CD4-positive, alpha-beta T cell treated with Interleukin-15 for 1 hour (primary cell): ENCODE data around the gene DNASE1L3.

ENCODE experiments used
- DNase-seq: peaks from one replicate; pipeline ENCODE4 v3.0.0-alpha.2; 2020

The DNASE1L3 gene

GRCh38 chr3:58198804-58199203, 12.0 kb downstream of the DNASE1L3 start:
- no peak for DNase-seq

DNA sequence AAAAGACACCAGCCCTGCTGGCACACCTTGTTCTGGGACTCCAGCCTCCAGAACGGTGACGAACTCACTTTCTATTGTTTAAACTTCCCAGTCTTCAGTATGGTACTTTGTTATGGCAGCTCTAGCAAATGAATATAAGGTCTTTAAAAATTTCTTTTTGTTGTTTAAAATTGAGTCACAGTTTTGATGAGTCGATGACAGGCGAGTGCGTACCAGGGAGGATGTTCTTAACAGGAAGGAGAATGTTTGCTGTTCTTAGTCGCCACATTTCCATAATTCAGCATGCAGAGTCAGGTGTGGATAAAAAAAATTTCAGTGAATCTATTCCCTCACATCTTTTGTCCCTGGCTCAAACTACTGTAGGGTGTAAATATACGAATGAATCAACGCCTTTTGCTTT, 12.4 kb downstream of the DNASE1L3 start:
- no peak for DNase-seq

DNA sequence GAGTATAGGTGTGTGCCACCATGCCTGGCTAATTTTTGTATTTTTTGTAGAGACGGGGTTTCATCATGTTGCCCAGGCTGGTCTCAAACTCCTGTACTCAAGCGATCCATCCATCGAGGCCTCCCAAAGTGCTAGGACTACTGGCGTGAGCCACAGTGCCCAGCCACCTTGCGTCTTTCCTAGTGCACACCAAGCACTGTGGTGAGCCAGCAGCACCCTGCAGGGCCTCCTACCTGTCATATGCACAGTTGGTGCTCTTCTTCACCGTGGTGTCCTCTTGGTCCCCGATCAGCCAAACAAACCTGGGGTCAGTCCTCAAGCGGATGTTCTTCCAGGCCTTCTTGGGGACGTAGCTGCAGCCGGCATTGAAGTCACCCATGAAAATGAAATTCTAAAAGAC, 13.2 kb downstream of the DNASE1L3 start:
- DNase-seq = no peak

DNA sequence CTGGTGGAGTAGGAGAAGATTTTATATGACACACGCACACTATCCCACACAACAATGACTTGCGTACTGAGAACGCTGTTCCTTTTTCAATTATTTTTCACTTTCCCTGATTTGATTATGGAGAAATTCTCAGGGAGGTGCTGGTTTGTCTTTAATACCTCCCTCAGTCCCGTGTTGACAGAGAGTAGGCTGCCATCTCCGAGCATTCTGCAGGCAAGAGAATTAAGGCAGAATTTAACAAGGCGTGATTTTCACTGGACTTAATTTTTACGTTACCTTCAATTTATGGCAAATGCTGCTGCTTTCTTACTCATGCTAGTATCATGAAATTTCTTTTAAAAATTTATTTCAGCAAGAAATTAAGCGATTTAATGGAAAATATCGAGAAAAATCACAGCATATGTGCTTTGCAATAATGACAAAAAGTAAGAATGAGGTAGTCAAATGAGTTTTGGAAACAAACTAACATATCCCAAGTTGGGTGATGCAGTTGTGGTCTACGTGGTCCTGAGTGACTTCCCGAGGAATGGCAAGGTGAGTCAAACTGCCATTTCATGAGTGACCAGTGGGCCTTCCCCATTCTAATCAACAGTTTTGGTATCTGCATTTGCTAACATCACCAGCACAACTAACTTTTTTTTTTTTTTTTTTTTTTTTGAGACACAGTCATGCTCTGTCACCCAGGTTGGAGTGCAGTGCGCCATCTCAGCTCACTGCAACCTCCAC, 16.9 kb downstream of the DNASE1L3 start:
- DNase-seq = no peak

- DNase-seq = no peak
These were observed 18.7 kb downstream of the DNASE1L3 start for GRCh38 chr3:58192069-58192468.

- no peak for DNase-seq
These were observed 19.3 kb downstream of the DNASE1L3 start for GRCh38 chr3:58191361-58191991.

DNA sequence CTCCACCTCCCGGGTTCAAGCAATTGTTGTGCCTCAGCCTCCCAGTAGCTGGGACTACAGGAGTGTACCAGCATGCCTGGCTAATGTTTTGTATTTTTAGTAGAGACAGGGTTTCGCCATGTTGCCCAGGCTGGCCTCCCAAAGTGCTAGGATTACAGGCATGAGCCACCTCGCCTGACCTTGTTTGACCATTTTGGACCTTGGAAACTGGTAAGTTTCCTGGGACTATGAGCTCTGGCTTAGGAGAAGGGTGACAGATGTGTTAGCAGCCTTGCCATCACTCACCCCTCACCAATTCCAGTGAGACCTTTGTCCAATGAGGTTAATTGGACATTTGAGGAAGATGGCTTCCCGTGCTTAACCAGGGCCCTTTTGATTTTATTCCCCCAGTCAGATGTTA, 19.9 kb downstream of the DNASE1L3 start:
- no peak for DNase-seq

GRCh38 chr3:58190291-58190690, 20.5 kb downstream of the DNASE1L3 start:
- DNase-seq = no peak

DNA sequence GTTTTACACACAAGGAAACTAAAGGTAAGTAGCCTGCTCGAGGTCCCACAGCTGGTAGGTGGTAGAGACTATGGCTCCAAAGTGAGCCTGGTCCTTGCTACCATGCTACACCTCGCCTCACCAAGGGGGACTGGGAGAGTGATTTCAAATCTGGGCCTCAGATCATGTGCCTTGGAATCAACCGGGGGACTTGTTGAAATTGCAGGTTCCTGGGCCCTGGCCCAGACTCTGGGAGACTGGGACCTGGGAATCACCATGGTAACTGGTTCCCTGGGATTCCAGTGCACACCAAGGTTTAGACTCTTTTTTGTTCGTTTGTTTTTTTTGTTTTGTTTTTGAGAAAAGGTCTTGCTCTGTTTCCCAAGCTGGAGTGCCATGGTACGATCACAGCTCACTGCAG, 21.1 kb downstream of the DNASE1L3 start:
- no peak for DNase-seq

- DNase-seq = no peak
These were observed 21.8 kb downstream of the DNASE1L3 start for GRCh38 chr3:58188921-58189451.

GRCh38 chr3:58188173-58188564, 22.6 kb downstream of the DNASE1L3 start:
- no peak for DNase-seq

- DNase-seq = no peak
These were observed 25.8 kb downstream of the DNASE1L3 start for GRCh38 chr3:58184982-58185360.

- DNase-seq = no peak
These were observed 26.3 kb downstream of the DNASE1L3 start for GRCh38 chr3:58184309-58184981.

DNA sequence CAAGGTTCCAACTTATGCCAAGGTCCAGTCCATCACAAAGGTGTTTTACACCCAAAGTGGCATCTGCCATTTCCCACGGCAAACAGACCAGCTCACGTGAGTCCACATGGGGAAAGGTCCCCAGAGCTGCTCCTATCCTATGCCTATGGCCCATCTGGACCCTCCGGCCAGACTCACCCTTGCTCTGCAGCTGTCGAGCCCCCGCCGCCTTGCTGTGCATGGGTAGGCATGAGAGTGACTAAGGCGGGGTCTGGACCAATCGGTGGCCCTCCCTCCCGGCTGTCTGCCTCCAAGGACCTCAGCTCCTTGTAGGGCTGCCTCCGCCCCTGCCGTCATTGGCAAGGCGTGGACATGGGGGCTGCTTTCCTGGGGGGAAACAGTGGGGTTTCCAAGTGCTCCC, 26.9 kb downstream of the DNASE1L3 start:
- DNase-seq = no peak

GRCh38 chr3:58183221-58183620, 27.6 kb downstream of the DNASE1L3 start:
- no peak for DNase-seq

GRCh38 chr3:58180940-58181587, 29.7 kb downstream of the DNASE1L3 start:
- DNase-seq = no peak

DNA sequence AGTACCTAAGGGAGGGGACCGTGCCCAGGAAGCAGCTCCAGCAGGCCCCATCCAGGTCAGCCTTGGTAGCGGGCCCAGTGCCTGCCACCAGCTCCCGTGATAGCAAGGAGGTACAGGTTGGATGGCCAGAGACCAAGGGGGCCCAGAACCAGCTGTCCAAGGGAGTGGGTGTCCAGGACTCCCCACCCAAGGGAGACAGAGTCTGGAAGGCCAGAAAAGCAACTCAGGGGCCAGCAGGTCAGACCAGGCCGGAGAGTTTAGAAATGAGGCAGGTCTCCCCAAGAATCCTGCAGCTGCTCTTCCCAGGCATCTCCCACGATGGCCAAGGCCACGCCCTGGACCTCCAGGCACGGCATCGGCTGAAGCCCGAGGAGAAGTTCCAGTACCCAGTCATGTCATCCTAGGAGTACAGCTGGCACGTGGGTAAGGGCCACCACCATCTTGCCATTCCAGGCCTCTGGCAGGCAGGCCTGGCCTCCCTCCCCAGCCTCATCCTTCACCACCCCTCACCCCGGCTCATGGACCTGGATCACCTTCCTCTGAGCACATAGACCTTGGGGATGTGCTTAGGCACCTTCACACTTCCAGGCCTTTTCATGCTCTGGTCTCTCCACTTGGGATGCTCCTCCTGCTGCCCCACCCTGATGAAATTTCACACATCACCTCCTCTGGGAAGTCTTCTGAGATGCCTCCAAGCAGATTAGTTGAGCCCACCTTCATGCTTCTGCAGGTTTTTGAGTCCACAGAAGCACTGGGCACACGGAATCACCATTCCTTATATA, 30.5 kb downstream of the DNASE1L3 start:
- DNase-seq = no peak

DNA sequence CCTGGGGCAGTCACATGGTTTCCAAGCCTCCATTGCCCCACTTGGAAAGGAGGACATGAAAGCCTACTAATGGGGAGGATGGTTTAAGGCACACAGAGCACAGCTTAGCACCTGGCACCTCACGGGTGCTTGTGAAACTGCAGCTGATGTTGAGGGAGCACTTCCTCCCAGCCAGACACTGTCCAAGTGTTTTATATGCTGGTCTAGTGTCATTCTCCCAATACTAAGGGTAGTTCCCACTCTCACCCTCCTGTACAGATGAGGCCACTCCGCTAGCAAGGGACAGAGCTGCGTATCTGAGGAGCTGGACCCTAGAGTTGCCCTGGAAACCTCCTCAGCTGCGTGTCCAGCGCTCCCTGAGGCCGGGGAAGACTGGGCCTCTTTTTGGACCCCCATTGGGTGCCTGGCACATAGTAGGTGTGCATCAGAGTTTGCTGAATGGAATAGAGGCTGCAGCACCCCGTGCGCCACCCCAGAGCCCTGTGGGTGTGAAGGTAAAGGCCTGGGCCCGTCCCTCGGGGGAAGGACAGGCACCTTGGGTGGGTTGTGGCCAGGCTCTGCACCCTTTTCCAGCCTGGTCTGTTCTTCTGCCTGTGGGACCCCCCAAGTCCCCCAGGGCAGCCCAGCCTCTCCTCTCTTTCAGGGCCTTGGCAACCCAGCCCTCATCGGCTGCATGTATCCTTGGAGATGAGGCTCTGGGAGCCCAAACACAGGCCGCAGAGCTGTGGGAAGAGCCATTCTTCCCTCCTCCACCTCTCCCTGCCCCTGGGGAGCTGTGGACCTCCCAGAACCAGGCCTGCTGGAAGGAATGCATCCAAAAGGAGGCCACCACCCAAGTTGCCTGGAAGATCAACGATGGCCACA, 31.3 kb downstream of the DNASE1L3 start:
- no peak for DNase-seq

- no peak for DNase-seq
These were observed 32.1 kb downstream of the DNASE1L3 start for GRCh38 chr3:58178528-58179234.

DNA sequence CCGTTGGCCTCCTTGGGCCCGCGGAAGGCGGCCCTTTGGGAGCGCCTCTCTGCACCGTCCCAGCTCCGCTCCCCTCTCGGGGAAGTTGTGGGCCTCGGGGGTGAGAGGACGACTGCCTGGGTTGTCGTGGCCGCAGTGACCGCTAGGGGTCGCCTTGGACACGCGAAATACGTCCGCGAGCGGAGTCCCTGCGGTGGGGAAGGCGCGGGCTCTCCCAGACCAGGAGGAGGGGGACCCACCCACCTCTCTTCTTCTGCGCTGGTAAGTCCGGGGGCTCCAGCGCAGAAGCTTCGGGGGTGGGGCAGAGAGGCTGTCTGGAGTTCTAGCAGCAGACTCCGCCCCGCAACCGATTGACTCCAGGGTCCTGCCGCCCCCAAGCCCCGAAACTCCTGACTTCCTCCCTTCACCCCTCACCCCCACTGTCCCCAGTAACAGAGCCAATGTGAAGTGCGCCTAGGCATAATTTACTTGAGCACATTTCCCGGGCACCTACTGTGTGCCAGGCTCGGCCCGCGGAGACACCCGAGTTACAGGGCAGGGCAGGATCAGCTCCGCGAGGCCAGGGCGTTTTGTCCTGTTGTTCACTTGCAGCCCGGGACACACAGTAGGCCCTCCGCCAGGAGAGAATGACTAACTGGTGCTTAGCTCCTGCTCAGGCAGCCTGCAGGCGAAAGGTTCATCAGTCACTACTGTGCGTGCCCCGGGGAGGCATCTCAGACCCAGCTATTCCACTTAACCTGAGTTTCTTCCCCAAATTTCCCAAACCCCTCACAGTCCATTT, 32.8 kb downstream of the DNASE1L3 start:
- peak; percentile 83 for DNase-seq
